ENCODE data around the gene SESN1. TPM values are rescaled to one million over a fixed set of nuclear protein-coding genes. Genes with fewer than 3 reads are reported as not detected.
"Not testable (repeated sequence)": the region's sequence is repeated elsewhere in the genome, so short reads cannot be mapped to it uniquely, and the experiment has no call there.

SESN1 gene
- polyA plus RNA-seq, 4 donors = 13.8 to 30.2 (median 16.7) TPM

DNA sequence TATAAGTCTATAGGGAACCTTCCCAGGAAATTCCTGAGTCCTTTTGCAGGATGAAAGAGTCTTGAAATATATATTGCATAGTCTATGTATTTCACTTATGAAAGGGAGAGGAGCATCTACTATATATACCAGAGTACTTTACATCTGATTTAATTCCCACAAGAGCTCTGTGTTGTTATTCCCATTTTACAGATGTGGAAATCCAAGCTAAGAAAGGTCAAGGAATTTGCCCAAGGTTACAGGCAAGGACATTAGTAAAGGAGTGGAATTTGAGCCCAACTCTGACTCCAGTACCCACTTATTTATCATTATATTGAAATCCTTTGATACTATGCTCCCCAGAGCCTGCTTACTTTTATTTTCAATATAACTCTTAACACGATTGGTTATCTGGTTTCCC is 2.6 kb downstream of the SESN1 start:
- peak overlapping the region in 1 of 3 donors; percentile 36 for H3K4me3 ChIP-seq (ENCODE audit: low read depth in 1 of 3, low read length in 3 of 3)
- no peaks in the 10 kb centered on the region for H3K36me3 ChIP-seq (ENCODE audit: control insufficient read depth in 3 of 3, insufficient read depth in 2 of 3, low read depth in 1 of 3, low read length in 3 of 3)
- FAIRE-seq = no peak
- WGBS, 3 donors = 8 to 33% (median 21%) methylated on average over 1 of the region's 1 CpG
- no peak overlapping the region for H3K27ac ChIP-seq (ENCODE audit: low read depth in 1 of 3, low read length in 2 of 3)
- DNase-seq = no peak
- no peaks in the 10 kb centered on the region for H3K9me3 ChIP-seq (ENCODE audit: control insufficient read depth in 2 of 2, insufficient read depth in 1 of 2, low read depth in 1 of 2, low read length in 1 of 2)
- peaks cover 3 to 15% (median 14%) of the 10 kb centered on the region in 3 donors for H3K4me1 ChIP-seq (ENCODE audit: control insufficient read depth in 3 of 3, insufficient read depth in 2 of 3, low read depth in 1 of 3, low read length in 2 of 3)
- H3K27me3 ChIP-seq (ENCODE audit: control insufficient read depth in 3 of 3, insufficient read depth in 3 of 3, low read length in 3 of 3) = no peaks in the 10 kb centered on the region

DNA sequence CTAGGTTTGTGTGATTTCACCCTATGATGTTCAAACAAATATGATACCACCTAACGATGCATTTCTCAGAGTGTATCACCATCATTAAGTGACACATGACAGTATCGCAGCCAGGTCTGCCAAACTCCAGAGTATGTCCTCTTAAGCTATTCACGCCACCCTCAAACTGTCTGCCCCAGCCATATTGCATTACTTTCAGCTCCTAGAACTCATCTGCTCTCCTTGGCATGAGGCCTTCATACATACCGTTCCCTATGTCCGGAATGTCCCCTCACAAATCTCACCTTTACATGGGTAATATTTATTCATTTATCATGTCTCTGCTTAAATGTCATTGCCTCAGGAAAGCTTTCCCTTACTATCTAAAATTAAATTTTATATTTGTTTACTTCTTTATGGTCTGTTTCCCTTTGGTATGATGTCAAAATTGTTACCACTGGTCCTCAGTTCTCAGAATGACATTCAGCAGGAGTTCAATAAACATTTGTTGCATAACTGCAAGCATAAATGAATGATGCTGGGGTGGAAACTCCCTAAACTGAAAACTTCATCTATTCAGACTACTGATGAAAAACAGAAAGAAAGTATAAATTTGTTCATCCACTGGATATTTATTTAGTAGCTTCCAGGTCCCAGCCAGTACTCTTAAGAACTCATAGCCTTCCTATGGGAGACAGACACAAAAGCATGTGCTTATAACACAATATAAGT is 3.2 kb downstream of the SESN1 start:
- peaks cover 3 to 14% (median 10%) of the 10 kb centered on the region in 3 donors for H3K4me1 ChIP-seq (ENCODE audit: control insufficient read depth in 3 of 3, insufficient read depth in 2 of 3, low read depth in 1 of 3, low read length in 2 of 3)
- 91 to 94% (median 93%) methylated on average over 5 of the region's 5 CpGs for WGBS, 3 donors
- H3K9me3 ChIP-seq (ENCODE audit: control insufficient read depth in 2 of 2, insufficient read depth in 1 of 2, low read depth in 1 of 2, low read length in 1 of 2) = no peaks in the 10 kb centered on the region
- no peak for FAIRE-seq
- peak overlapping the region in 1 of 3 donors; percentile 36 for H3K4me3 ChIP-seq (ENCODE audit: low read depth in 1 of 3, low read length in 3 of 3)
- no peak overlapping the region for H3K27ac ChIP-seq (ENCODE audit: low read depth in 1 of 3, low read length in 2 of 3)
- H3K27me3 ChIP-seq (ENCODE audit: control insufficient read depth in 3 of 3, insufficient read depth in 3 of 3, low read length in 3 of 3) = no peaks in the 10 kb centered on the region
- no peak for DNase-seq
- H3K36me3 ChIP-seq (ENCODE audit: control insufficient read depth in 3 of 3, insufficient read depth in 2 of 3, low read depth in 1 of 3, low read length in 3 of 3) = no peaks in the 10 kb centered on the region

DNA sequence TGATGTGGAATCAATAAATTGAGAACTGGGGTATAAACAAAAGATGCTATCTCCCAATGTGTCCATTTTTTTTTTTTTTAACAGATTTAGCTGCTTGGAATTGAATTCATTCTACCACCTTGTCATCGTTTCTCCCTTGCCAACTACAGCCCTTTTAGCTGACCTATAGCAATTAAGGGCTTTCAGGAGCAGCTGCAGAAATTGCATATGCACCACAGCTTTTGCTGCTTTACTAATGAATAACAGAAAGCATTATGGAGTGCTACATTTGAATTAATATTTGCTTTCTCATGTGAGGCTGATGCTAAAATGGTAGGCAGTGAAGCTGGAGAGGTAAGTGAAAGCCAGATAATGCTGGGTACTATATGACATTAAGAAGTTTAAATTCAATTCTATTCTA is 5.7 kb downstream of the SESN1 start:
- DNase-seq (no peak), FAIRE-seq (no peak)
- Histone ChIP-seq H3K27me3 (ENCODE audit: control insufficient read depth in 3 of 3, insufficient read depth in 3 of 3, low read length in 3 of 3) (no peaks in the 10 kb centered on the region), H3K4me1 (ENCODE audit: control insufficient read depth in 3 of 3, insufficient read depth in 2 of 3, low read depth in 1 of 3, low read length in 2 of 3) (peaks cover 3 to 10% (median 7%) of the 10 kb centered on the region in 3 donors), H3K36me3 (ENCODE audit: control insufficient read depth in 3 of 3, insufficient read depth in 2 of 3, low read depth in 1 of 3, low read length in 3 of 3) (peaks cover 0 to 3% (median 0%) of the 10 kb centered on the region in 3 donors), H3K9me3 (ENCODE audit: control insufficient read depth in 2 of 2, insufficient read depth in 1 of 2, low read depth in 1 of 2, low read length in 1 of 2) (no peaks in the 10 kb centered on the region), H3K27ac (ENCODE audit: low read depth in 1 of 3, low read length in 2 of 3) (no peak overlapping the region), H3K4me3 (ENCODE audit: low read depth in 1 of 3, low read length in 3 of 3) (no peak overlapping the region)
- 85 to 87% (median 87%) methylated on average over 1 of the region's 1 CpG for WGBS, 3 donors

DNA sequence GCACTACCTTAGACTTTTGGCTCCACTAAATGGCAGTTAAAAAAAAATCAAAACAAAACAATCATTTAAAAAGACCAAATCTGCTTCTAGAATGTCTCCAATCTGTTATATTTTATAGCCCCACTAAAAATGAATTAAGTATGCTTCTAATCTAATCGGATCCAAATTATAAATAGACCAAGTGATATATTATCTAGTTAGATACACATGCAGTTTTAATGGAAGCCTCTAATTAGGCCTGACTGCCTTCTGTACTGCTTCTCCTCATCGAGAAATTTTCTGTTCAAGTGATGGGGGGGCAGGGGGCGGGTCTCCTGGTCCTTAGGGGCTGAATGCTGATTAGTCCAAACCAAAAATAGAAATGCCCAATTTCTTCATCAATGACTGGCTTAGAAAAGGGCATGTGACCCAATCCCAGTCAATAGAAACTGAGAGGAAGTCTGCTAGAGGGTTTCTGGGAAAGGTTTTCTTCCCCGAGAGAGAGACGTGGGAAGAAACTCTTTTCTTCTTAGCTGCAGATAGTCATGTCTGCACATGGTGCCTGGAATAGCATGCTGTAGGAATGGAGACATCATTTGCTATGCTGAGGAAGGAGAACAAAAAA is 6.9 kb downstream of the SESN1 start:
- no peak overlapping the region for H3K27ac ChIP-seq (ENCODE audit: low read depth in 1 of 3, low read length in 2 of 3)
- FAIRE-seq = no peak

DNA sequence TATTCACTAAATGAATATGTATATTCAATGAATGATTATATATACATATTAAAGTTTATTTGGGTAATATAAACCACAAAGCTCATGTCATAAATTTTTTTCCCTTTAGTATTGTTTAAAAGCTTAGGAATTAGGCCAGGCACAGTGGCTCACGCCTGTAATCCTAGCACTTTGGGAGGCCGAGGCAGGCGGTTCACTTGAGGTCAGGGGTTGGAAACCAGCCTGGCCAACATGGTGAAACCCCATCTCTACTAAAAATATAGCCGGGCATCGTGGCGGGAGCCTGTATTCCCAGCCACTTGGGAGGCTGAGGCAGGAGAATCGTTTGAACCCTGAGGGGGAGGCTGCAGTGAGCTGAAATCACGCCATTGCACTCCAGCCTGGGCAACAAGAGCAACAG is 10.5 kb downstream of the SESN1 start:
- not testable (repeated sequence) for H3K9me3 ChIP-seq (ENCODE audit: control insufficient read depth in 2 of 2, insufficient read depth in 1 of 2, low read depth in 1 of 2, low read length in 1 of 2); H3K4me3 ChIP-seq (ENCODE audit: low read depth in 1 of 3, low read length in 3 of 3); H3K27ac ChIP-seq (ENCODE audit: low read depth in 1 of 3, low read length in 2 of 3); H3K27me3 ChIP-seq (ENCODE audit: control insufficient read depth in 3 of 3, insufficient read depth in 3 of 3, low read length in 3 of 3); DNase-seq; H3K4me1 ChIP-seq (ENCODE audit: control insufficient read depth in 3 of 3, insufficient read depth in 2 of 3, low read depth in 1 of 3, low read length in 2 of 3); FAIRE-seq; H3K36me3 ChIP-seq (ENCODE audit: control insufficient read depth in 3 of 3, insufficient read depth in 2 of 3, low read depth in 1 of 3, low read length in 3 of 3)
- 90 to 95% (median 94%) methylated on average over 8 of the region's 8 CpGs for WGBS, 3 donors

More for the DNA sequence above, 6.9 kb downstream of the SESN1 start:
- Histone ChIP-seq H3K4me3 (ENCODE audit: low read depth in 1 of 3, low read length in 3 of 3) (no peak overlapping the region), H3K27me3 (ENCODE audit: control insufficient read depth in 3 of 3, insufficient read depth in 3 of 3, low read length in 3 of 3) (no peaks in the 10 kb centered on the region), H3K4me1 (ENCODE audit: control insufficient read depth in 3 of 3, insufficient read depth in 2 of 3, low read depth in 1 of 3, low read length in 2 of 3) (peaks cover 3 to 10% (median 7%) of the 10 kb centered on the region in 3 donors), H3K9me3 (ENCODE audit: control insufficient read depth in 2 of 2, insufficient read depth in 1 of 2, low read depth in 1 of 2, low read length in 1 of 2) (no peaks in the 10 kb centered on the region), H3K36me3 (ENCODE audit: control insufficient read depth in 3 of 3, insufficient read depth in 2 of 3, low read depth in 1 of 3, low read length in 3 of 3) (peaks cover 0 to 3% (median 0%) of the 10 kb centered on the region in 3 donors)
- 36 to 56% (median 52%) methylated on average over 5 of the region's 5 CpGs for WGBS, 3 donors
- no peak for DNase-seq

DNA sequence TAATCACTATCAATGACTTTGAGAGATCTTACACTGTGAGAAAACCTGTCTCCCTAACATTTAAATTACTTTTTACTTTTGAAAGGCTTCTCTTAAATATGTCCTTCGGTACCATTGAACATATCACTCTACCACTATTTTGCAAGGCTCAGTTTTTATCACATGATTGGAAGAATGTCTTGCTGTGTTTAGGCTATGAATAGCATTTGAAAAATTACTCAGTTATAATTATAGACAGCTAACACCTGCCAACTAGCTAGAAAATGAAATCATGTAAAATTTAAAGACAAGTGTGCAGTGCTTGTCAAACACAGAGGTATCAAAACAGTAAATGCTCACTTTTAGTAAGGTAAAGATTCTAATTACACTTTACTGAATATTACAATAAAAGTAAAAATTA is 11.0 kb downstream of the SESN1 start:
- no peaks in the 10 kb centered on the region for H3K4me1 ChIP-seq (ENCODE audit: control insufficient read depth in 3 of 3, insufficient read depth in 2 of 3, low read depth in 1 of 3, low read length in 2 of 3)
- FAIRE-seq = no peak

DNA sequence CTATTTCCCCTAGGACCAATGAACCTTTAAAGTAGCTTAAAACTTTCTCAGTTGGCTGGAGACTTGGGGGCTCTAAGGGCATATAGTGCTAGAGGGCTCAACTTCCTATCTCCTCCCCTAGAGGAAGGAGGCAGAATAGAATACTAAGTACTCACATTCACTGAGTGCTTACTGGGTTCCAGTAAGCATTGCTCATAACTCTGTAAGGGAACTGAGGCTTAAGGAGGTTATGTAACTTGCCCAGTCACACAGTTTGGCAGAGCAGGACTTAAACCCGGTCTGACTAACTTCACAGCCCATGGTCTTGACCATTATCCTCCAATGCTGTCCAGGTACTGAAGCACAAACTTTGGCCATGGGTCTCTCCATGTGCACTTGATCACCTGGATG is 12.5 kb downstream of the SESN1 start:
- FAIRE-seq = no peak
- Histone ChIP-seq H3K4me1 (ENCODE audit: control insufficient read depth in 3 of 3, insufficient read depth in 2 of 3, low read depth in 1 of 3, low read length in 2 of 3) (no peaks in the 10 kb centered on the region), H3K36me3 (ENCODE audit: control insufficient read depth in 3 of 3, insufficient read depth in 2 of 3, low read depth in 1 of 3, low read length in 3 of 3) (peaks cover 0 to 7% (median 4%) of the 10 kb centered on the region in 3 donors), H3K27ac (ENCODE audit: low read depth in 1 of 3, low read length in 2 of 3) (no peak overlapping the region), H3K9me3 (ENCODE audit: control insufficient read depth in 2 of 2, insufficient read depth in 1 of 2, low read depth in 1 of 2, low read length in 1 of 2) (no peaks in the 10 kb centered on the region), H3K4me3 (ENCODE audit: low read depth in 1 of 3, low read length in 3 of 3) (no peak overlapping the region), H3K27me3 (ENCODE audit: control insufficient read depth in 3 of 3, insufficient read depth in 3 of 3, low read length in 3 of 3) (no peaks in the 10 kb centered on the region)
- 84 to 89% (median 86%) methylated on average over 1 of the region's 1 CpG for WGBS, 3 donors
- no peak for DNase-seq

More for the DNA sequence above, 11.0 kb downstream of the SESN1 start:
- DNase-seq = no peak
- Histone ChIP-seq H3K27me3 (ENCODE audit: control insufficient read depth in 3 of 3, insufficient read depth in 3 of 3, low read length in 3 of 3) (no peaks in the 10 kb centered on the region), H3K9me3 (ENCODE audit: control insufficient read depth in 2 of 2, insufficient read depth in 1 of 2, low read depth in 1 of 2, low read length in 1 of 2) (no peaks in the 10 kb centered on the region), H3K27ac (ENCODE audit: low read depth in 1 of 3, low read length in 2 of 3) (no peak overlapping the region), H3K4me3 (ENCODE audit: low read depth in 1 of 3, low read length in 3 of 3) (no peak overlapping the region), H3K36me3 (ENCODE audit: control insufficient read depth in 3 of 3, insufficient read depth in 2 of 3, low read depth in 1 of 3, low read length in 3 of 3) (peaks cover 0 to 7% (median 4%) of the 10 kb centered on the region in 3 donors)
- 93 to 100% (median 94%) methylated on average over 1 of the region's 1 CpG for WGBS, 3 donors

DNA sequence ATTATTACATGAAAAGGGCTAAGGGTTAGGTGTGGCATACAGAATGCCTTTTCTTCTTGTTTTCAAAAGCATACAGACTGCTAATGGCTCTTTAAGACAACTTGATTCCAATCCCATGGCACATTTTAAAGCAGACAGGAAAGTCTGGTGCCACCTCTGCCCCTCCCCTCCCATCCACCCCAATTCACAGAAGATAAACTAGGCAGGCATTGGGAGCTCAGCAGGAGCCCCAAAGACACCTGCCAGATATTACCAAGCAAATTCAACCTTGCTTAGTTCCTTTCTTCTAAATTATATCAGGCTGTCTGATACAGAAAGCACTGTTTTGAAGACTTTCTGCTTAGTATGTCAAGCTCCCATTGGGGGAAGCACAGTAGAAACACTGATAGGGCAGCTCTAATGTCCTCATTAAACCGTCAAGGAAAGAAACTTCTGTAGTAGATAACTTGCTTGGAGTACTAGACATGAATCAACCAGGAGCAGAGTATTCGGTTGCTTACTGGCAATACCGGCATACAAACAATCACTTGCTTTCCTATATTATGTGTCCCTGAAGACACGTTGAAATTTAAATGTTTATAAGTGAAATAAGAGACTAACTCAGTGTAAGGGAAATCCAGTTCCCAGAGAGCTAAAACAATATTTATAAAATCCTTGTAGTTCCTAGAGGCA is 13.0 kb downstream of the SESN1 start:
- Histone ChIP-seq H3K4me3 (ENCODE audit: low read depth in 1 of 3, low read length in 3 of 3) (no peak overlapping the region), H3K27me3 (ENCODE audit: control insufficient read depth in 3 of 3, insufficient read depth in 3 of 3, low read length in 3 of 3) (no peaks in the 10 kb centered on the region), H3K4me1 (ENCODE audit: control insufficient read depth in 3 of 3, insufficient read depth in 2 of 3, low read depth in 1 of 3, low read length in 2 of 3) (no peaks in the 10 kb centered on the region), H3K9me3 (ENCODE audit: control insufficient read depth in 2 of 2, insufficient read depth in 1 of 2, low read depth in 1 of 2, low read length in 1 of 2) (no peaks in the 10 kb centered on the region), H3K36me3 (ENCODE audit: control insufficient read depth in 3 of 3, insufficient read depth in 2 of 3, low read depth in 1 of 3, low read length in 3 of 3) (peaks cover 0 to 7% (median 4%) of the 10 kb centered on the region in 3 donors), H3K27ac (ENCODE audit: low read depth in 1 of 3, low read length in 2 of 3) (no peak overlapping the region)
- no peak for FAIRE-seq
- WGBS, 3 donors = 82 to 90% (median 89%) methylated on average over 4 of the region's 4 CpGs
- DNase-seq = no peak

Data from small intestine (tissue), 7 donors.